ENCODE data around the gene KASH5. TPM values are rescaled to one million over a fixed set of nuclear protein-coding genes. Genes with fewer than 3 reads are reported as not detected.
A peak's percentile ranks its signal among the peaks of the same experiment; 100 is the strongest.
"Not testable (repeated sequence)": the region's sequence is repeated elsewhere in the genome, so short reads cannot be mapped to it uniquely, and the experiment has no call there.

Gene KASH5
- polyA plus RNA-seq, 3 donors, result 1.9 TPM; not detected in 2

DNA sequence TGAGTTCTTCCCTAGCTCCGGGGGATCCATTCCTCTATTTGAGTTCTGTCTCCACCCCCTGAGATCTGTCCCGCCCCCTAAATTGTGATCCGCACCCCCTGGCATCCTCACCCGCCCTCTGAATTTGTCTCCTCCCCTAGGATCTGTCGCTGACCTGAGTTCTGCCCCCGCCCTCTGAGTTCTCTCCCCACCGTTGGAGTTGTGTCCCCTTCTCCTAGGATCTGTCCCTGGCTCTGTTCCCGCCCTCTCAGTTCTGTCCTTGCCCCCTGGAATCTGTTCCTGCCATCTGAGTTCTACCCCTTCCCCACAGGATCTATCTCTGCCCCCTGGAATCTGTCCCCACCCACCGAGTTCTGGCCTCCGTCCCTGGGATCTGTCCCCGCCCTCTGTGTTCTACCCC lies 54.3 kb downstream of the KASH5 start:
- H3K27ac ChIP-seq (ENCODE audit: low read depth, low read length), result no peak overlapping the region

DNA sequence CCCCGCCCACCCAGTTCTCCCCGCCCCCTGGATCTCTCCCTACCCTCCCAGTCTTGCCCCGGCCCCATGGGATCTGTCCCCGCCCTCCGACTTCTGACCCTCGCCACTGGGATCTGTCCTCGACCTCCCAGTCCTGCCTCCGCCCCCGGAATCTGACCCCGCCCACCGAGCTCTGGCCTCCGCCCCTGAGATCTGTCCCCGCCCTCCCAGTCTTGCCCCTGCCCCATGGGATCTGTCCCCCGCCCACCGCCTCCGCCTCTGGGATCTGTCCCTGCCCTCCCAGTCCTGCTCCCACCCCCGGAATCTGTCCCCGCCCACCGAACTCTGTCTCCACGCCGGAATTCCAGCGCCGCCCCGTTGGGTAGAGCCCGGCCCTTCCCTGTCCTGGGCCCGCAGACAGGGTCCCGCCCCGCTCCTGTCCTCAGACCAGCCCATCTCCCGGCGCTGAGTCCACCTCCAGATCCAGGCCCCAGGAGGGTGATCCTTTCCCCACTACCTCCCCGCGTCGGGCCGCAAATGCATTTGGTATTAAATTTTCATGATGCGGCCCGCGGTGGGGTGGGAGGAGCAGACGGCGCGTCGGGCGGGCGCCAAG lies 54.8 kb downstream of the KASH5 start:
- WGBS, 3 donors, result 0 to 2% (median 1%) methylated on average over 40 to 43 of the region's 43 CpGs
- H3K27ac ChIP-seq (ENCODE audit: low read depth, low read length), result peak overlapping the region; percentile 69

More for the DNA sequence above, 54.3 kb downstream of the KASH5 start:
- WGBS, 3 donors, result 2 to 5% (median 2%) methylated on average over 11 of the region's 11 CpGs

- peak overlapping the region; percentile 69 for H3K27ac ChIP-seq (ENCODE audit: low read depth, low read length)
- 0% methylated on average over 46 to 47 of the region's 47 CpGs for WGBS, 3 donors
Measured at GRCh38 chr19:49443366-49444099, 55.5 kb downstream of the KASH5 start.

GRCh38 chr19:49444100-49444700 lies 56.2 kb downstream of the KASH5 start:
- not testable (repeated sequence) for H3K27ac ChIP-seq (ENCODE audit: low read depth, low read length)
- WGBS, 3 donors, result 56 to 66% (median 63%) methylated on average over 5 of the region's 5 CpGs

DNA sequence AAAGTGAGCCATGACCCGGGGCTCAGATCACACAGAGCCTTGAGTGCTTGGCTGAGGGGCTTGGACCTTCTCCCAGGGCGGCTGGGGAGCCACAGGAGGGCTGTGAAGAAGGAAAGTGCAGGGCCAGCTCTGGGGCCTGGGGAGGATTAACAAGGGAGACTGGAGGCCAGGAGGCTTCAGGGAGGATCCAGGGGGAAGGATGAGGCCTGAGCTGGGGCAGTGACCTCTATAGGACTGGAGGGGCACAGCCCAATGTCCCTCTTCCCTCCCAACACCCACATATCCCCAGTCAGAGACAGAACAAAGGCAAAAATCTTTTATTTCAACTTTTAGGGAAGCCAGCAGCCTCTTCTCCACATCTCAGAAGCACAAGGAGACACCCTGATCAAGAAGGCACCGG lies 57.9 kb downstream of the KASH5 start:
- H3K27ac ChIP-seq (ENCODE audit: low read depth, low read length), result no peak overlapping the region
- WGBS, 3 donors, result 72 to 91% (median 81%) methylated on average over 3 of the region's 3 CpGs

GRCh38 chr19:49447485-49448431 lies 59.7 kb downstream of the KASH5 start:
- H3K27ac ChIP-seq (ENCODE audit: low read depth, low read length), result no peak overlapping the region
- 72 to 83% (median 72%) methylated on average over 32 of the region's 32 CpGs for WGBS, 3 donors

DNA sequence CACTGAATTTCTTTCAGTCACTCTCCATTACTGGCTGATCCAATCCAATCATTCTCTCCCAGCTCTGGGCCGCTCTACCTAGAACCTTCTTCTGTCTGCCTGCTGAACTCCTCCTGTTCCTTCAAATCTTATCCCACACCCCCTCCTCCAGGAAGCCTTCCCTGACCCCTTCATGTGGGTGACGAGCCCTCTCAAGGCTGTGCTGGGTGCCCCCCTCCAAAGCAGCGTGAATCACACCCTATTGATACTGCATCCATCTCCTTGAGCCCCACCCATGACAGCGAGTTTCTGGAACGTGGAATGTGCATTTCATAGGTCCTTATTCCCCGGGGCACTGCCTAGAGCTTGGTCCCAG lies 60.4 kb downstream of the KASH5 start:
- no peak overlapping the region for H3K27ac ChIP-seq (ENCODE audit: low read depth, low read length)
- 91 to 96% (median 91%) methylated on average over 6 of the region's 6 CpGs for WGBS, 3 donors

GRCh38 chr19:49450405-49450804 lies 62.4 kb downstream of the KASH5 start:
- no peak overlapping the region for H3K27ac ChIP-seq (ENCODE audit: low read depth, low read length)
- WGBS, 3 donors, result 81 to 86% (median 86%) methylated on average over 7 of the region's 7 CpGs

DNA sequence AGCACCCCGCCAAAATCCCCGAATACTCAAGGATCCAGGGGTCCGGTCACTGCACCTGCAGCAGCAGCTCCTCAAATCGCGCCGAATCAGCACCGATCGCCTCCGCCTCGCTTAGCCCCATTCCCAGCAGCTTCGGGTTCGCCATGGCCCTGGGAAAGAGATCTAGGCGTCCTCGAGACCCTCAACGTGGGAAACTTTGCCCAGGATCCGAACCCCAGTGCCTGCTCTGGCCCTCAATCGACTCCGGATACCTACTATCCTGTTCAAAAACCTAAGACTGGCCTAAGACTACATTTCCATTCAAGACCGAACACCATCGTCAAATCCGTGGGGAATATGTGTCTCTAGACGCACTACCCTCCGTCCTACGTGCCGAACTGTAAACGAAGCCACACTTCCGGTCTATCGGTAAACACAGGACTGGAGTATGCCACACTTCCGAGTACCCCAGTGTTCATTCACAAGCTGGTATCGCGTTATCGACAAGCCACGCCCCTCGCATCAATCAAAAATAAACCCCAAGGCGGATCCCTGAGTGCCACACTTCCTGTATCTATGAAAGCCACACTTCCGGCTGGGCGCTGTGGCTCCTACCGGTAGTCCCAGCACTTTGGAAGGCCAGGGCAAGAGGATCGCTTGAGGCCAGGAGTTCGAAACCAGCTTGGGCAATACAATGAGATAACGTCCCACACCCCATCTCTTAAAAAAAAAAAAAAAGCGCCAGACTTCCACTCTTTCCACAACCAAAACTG lies 63.6 kb downstream of the KASH5 start, which contains the start of gene PIH1D1:
Gene PIH1D1, minus strand, starts transcription at position 385 of the 752 bp plus-strand sequence. Its CDS starts 240 bp downstream, at position 145.
- H3K27ac ChIP-seq (ENCODE audit: low read depth, low read length), result no peak within 1 kb of the TSS
- 0 to 1% (median 1%) methylated on average over 42 of the region's 42 CpGs for WGBS, 3 donors

GRCh38 chr19:49453013-49453756 lies 65.1 kb downstream of the KASH5 start, which contains the start of gene ALDH16A1:
Gene ALDH16A1, plus strand, starts transcription at chr19:49453225. Its CDS starts 107 bp downstream, at chr19:49453332.
- 0% methylated on average over 64 to 66 of the region's 66 CpGs for WGBS, 3 donors
- H3K27ac ChIP-seq (ENCODE audit: low read depth, low read length), result peak within 1 kb of the TSS; percentile 71

DNA sequence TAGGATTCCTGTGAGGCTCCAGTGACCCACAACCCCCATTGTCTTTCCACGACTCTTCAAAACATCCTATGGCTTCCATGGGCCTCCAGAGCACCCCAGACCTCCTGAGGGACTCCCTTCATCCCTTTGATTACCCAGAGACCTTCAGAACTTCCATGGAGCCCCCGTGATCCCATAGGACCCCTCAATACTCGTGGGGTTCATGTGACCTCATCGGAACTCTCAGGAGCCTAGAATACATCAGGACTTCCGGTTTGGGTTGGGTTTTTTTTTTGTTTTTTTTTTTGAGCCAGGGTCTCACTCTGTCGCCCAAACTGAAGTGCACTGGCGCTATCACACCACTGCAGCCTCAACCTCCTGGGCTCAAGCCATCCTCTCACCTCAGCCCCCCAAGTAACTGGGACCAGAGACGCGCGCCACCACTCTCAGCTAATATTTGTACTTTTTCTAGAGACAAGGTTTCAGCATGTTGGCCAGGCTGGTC lies 65.8 kb downstream of the KASH5 start:
- H3K27ac ChIP-seq (ENCODE audit: low read depth, low read length), result peak overlapping the region; percentile 71
- WGBS, 3 donors, result 33 to 41% (median 36%) methylated on average over 10 of the region's 10 CpGs

DNA sequence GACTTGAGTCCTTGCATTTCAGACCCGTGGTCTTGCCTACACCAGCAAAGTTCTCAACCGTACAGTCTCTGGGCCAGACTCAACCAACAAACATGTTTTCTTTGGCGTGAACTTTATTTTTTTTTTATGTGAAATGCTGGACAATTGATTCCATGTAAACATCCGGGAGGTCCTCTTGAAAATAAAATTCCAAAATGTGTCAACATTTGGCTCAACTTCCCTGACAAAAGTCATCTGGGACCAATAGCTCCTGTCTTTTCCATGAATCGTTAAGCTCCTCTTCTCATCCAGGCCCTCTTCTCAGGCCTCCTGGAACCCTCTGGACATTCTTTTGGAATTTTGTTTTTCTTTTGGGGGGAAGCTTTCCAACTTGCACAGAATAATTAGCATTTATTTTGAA lies 67.7 kb downstream of the KASH5 start:
- WGBS, 3 donors, result 48 to 64% (median 59%) methylated on average over 5 of the region's 5 CpGs
- H3K27ac ChIP-seq (ENCODE audit: low read depth, low read length), result no peak overlapping the region

DNA sequence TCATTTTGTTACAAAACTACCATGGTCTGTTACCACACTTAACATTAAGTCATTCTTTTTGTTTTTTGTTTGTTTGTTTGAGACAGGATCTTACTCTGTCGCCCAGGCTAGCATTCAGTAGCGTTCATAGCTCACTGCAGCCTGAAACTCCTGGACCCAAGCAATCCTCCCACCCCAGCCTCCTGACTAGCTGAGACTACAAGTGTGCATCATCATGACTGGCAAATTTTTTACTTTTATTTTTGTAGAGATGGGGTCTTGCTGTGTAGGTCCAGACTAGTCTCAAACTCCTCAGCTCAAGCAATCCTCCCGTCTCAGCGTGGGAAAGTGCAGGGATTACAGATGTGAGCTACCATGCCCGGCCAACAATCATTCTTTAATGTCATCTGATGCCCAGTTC lies 68.3 kb downstream of the KASH5 start:
- WGBS, 3 donors, result 62 to 87% (median 71%) methylated on average over 5 of the region's 5 CpGs
- no peak overlapping the region for H3K27ac ChIP-seq (ENCODE audit: low read depth, low read length)

- WGBS, 3 donors, result 84 to 90% (median 87%) methylated on average over 5 of the region's 5 CpGs
Measured at GRCh38 chr19:49458567-49458903, 70.5 kb downstream of the KASH5 start.

DNA sequence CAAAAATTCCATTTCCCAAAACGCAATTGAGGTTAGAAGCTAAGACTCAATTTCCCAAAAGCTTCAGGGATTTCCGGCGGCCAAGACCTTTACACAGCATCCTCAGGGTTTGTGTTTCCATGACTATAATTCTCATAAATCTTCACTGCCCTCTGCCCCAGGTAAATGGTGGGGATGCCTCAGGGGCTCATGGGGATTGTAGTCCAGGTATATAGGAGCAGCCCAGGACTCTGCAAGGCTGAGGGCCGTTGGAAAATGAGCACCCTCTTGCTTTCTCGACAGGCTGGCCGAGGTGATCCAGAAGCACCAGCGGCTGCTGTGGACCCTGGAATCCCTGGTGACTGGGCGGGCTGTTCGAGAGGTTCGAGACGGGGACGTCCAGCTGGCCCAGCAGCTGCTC lies 71.3 kb downstream of the KASH5 start:
- 87 to 95% (median 93%) methylated on average over 12 of the region's 12 CpGs for WGBS, 3 donors
- H3K27ac ChIP-seq (ENCODE audit: low read depth, low read length), result no peak overlapping the region

More at GRCh38 chr19:49458567-49458903, 70.5 kb downstream of the KASH5 start:
- no peak overlapping the region for H3K27ac ChIP-seq (ENCODE audit: low read depth, low read length)

GRCh38 chr19:49461130-49461529 lies 73.1 kb downstream of the KASH5 start:
- not testable (repeated sequence) for H3K27ac ChIP-seq (ENCODE audit: low read depth, low read length)
- WGBS, 3 donors, result 0% methylated on average over 1 of the region's 1 CpG; no CpG with 5 or more reads in 2 of the 3 donors

DNA sequence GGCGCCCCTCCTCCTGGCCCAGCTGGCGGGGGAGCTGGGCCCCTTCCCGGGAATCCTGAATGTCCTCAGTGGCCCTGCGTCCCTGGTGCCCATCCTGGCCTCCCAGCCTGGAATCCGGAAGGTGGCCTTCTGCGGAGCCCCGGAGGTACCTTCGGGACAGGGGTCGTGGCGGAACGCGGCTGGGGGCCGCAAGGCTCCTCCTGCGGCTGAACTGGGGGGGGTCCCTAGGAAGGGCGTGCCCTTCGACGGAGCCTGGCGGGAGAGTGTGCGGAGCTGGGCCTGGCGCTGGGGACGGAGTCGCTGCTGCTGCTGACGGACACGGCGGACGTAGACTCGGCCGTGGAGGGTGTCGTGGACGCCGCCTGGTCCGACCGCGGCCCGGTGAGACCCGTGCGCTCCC lies 73.6 kb downstream of the KASH5 start:
- no peak overlapping the region for H3K27ac ChIP-seq (ENCODE audit: low read depth, low read length)
- 95 to 97% (median 97%) methylated on average over 31 to 37 of the region's 37 CpGs for WGBS, 3 donors

All from adipose tissue (tissue), 3 donors.